AG09319 (cell line): ENCODE data around the gene DSCAM.

Source experiments
- DNase-seq: peaks from one replicate; pipeline ENCODE4 v3.0.0-alpha.2; 2010; ENCODE audit warnings: low read depth; ENCODE audit errors: extremely low read depth
- CTCF ChIP-seq: IDR thresholded peaks from 2 replicates; pipeline ENCODE4 v1.5.1; 2011; ENCODE audit warnings: low read depth, mild to moderate bottlenecking, inconsistent platforms, low read length, moderate library complexity

Gene DSCAM

GRCh38 chr21:40020651-40021050 is 826.3 kb downstream of the DSCAM start:
- no peak for TF ChIP-seq CTCF
- no peak for DNase-seq

DNA sequence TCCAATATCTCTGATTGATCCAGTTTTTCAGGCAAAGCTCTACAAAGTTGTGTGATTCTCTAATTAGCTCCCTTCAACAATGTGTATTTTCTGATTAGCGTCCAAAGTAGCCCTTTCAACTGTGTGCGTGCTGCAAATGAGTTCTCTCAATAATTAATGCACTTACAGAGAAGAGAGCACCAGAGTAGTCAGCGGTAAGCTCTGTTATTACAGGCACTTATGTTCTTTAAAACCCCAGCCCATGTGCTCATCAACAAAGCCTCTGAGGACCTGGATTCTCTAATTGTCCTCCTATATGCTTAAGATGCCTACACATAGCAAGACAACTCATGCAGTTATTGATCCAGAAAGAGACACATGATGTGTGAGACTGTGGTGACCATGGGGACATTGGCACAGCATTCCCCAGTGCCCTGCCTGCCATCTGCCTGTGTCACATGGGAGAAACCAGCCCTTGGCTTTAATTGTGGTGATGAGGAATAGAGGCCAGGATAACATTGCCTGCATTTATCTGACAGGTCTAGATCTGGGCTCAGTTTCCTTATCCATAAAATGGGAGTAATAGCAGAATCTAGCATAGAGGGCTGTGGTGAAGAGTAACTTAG is 828.0 kb downstream of the DSCAM start:
- no peak for DNase-seq
- TF ChIP-seq CTCF, result no peak

GRCh38 chr21:40016667-40017066 is 830.3 kb downstream of the DSCAM start:
- DNase-seq, result no peak
- TF ChIP-seq CTCF, result no peak

- TF ChIP-seq CTCF, result no peak
Observed at GRCh38 chr21:40016234-40016633, 830.7 kb downstream of the DSCAM start.

GRCh38 chr21:40015818-40016217 is 831.1 kb downstream of the DSCAM start:
- DNase-seq, result no peak

More at GRCh38 chr21:40016234-40016633, 830.7 kb downstream of the DSCAM start:
- DNase-seq, result no peak

GRCh38 chr21:40014394-40014793 is 832.6 kb downstream of the DSCAM start:
- TF ChIP-seq CTCF, result no peak
- no peak for DNase-seq

More at GRCh38 chr21:40015818-40016217, 831.1 kb downstream of the DSCAM start:
- TF ChIP-seq CTCF, result no peak

- DNase-seq, result no peak
- TF ChIP-seq CTCF, result no peak
Observed at GRCh38 chr21:40013001-40013735, 833.8 kb downstream of the DSCAM start.
